Right atrium auricular region (tissue), 2 donors: ENCODE measurements around the gene IQGAP2. TPM values are rescaled to one million over a fixed set of nuclear protein-coding genes. Genes with fewer than 3 reads are reported as not detected.
A peak's percentile ranks its signal among the peaks of the same experiment; 100 is the strongest.

Source experiments
- DNase-seq: peaks from one replicate; pipeline ENCODE4 v3.0.0-alpha.2; 2019; ENCODE audit warnings: low spot score
- H3K27ac ChIP-seq, 2 donors: fragments of 200-600 bp; sonication (generic); 1 replicate in 1 of 2; 2 replicates in 1 of 2; pipeline ENCODE4 v1.5.1; 2016 to 2019
- H3K27me3 ChIP-seq, 2 donors: fragments of 200-600 bp; sonication (generic); one replicate each; pipeline versions ENCODE4 v1.5.1 to v1.6.0; 2017 to 2019
- H3K36me3 ChIP-seq: fragments of 200-600 bp; sonication (generic); one replicate; pipeline ENCODE4 v1.5.1; 2016
- H3K4me1 ChIP-seq, 2 donors: fragments of 200-600 bp; sonication (generic); one replicate each; pipeline versions ENCODE4 v1.5.1 to v1.6.0; 2017 to 2019
- H3K4me3 ChIP-seq, 2 donors: fragments of 200-600 bp; sonication (generic); 1 replicate in 1 of 2; 2 replicates in 1 of 2; pipeline ENCODE4 v1.5.1; 2017 to 2019; ENCODE audit warnings: mild to moderate bottlenecking in 1 of 2, moderate library complexity in 1 of 2
- H3K9me3 ChIP-seq, 2 donors: fragments of 200-600 bp; sonication (generic); one replicate each; pipeline ENCODE4 v1.5.1; 2019
- CTCF ChIP-seq, 2 donors: fragments of 200-600 bp; sonication (generic); IDR thresholded peaks; one replicate each; pipeline ENCODE4 v1.5.1; 2019; ENCODE audit warnings: antibody characterized with exemption in 2 of 2
- total RNA-seq, 2 donors: library from RNA; depleted of rRNA; stranded (reverse); fragments of >200 nt; gene quantifications; one replicate each; pipeline ENCODE4 v1.1.0, GENCODE V29; 2016

IQGAP2 gene
- 10 to 100 TPM in 1 of 2 donors, 1 to 10 TPM in 1; 5.4 to 12.3 TPM for total RNA-seq

GRCh38 chr5:76402886-76403765 lies at the start of gene IQGAP2:
Gene IQGAP2, plus strand, starts transcription at chr5:76403285. Its CDS starts 261 bp downstream, at chr5:76403546.
- no peaks in the 10 kb centered on the region for H3K9me3 ChIP-seq
- no peaks in the 10 kb centered on the region for H3K36me3 ChIP-seq
- peak within 1 kb of the TSS; percentile 64 to 78 for H3K27ac ChIP-seq
- TF ChIP-seq CTCF (IDR thresholded peaks at IDR 0.05) = peak in 1 of 2 donors; percentile 72
- H3K4me1 ChIP-seq = peaks cover 0 to 24% of the 10 kb centered on the region in 2 donors
- no peaks in the 10 kb centered on the region for H3K27me3 ChIP-seq
- no peak for DNase-seq
- peak within 1 kb of the TSS; percentile 37 to 67 for H3K4me3 ChIP-seq

- DNase-seq = no peak
- no peaks in the 10 kb centered on the region for H3K9me3 ChIP-seq
- no peaks in the 10 kb centered on the region for H3K4me1 ChIP-seq
- no peak overlapping the region for H3K27ac ChIP-seq
- no peaks in the 10 kb centered on the region for H3K36me3 ChIP-seq
- H3K27me3 ChIP-seq = no peaks in the 10 kb centered on the region
- TF ChIP-seq CTCF (IDR thresholded peaks at IDR 0.05) = no peak
- H3K4me3 ChIP-seq = no peak overlapping the region
Measured at GRCh38 chr5:76356887-76357286, 46.2 kb upstream of the IQGAP2 start.

GRCh38 chr5:76363352-76364225 lies 39.5 kb upstream of the IQGAP2 start:
- H3K27ac ChIP-seq = no peak overlapping the region
- H3K9me3 ChIP-seq = no peaks in the 10 kb centered on the region
- no peak for TF ChIP-seq CTCF (IDR thresholded peaks at IDR 0.05)
- no peaks in the 10 kb centered on the region for H3K4me1 ChIP-seq
- no peaks in the 10 kb centered on the region for H3K27me3 ChIP-seq
- no peaks in the 10 kb centered on the region for H3K36me3 ChIP-seq
- DNase-seq = no peak
- H3K4me3 ChIP-seq = no peak overlapping the region

GRCh38 chr5:76364226-76364589 lies 38.9 kb upstream of the IQGAP2 start:
- H3K4me3 ChIP-seq = no peak overlapping the region
- H3K9me3 ChIP-seq = no peaks in the 10 kb centered on the region
- no peaks in the 10 kb centered on the region for H3K4me1 ChIP-seq
- DNase-seq = no peak
- no peak for TF ChIP-seq CTCF (IDR thresholded peaks at IDR 0.05)
- H3K27me3 ChIP-seq = no peaks in the 10 kb centered on the region
- no peak overlapping the region for H3K27ac ChIP-seq
- no peaks in the 10 kb centered on the region for H3K36me3 ChIP-seq

- no peak for DNase-seq
- H3K27ac ChIP-seq = no peak overlapping the region
- TF ChIP-seq CTCF (IDR thresholded peaks at IDR 0.05) = no peak
- H3K4me1 ChIP-seq = no peaks in the 10 kb centered on the region
- H3K4me3 ChIP-seq = no peak overlapping the region
- no peaks in the 10 kb centered on the region for H3K9me3 ChIP-seq
- no peaks in the 10 kb centered on the region for H3K36me3 ChIP-seq
- no peaks in the 10 kb centered on the region for H3K27me3 ChIP-seq
Measured at GRCh38 chr5:76365561-76365960, 37.5 kb upstream of the IQGAP2 start.
